K562 (cell line): ENCODE results near the gene LRRC15. TPM values are rescaled to one million over a fixed set of nuclear protein-coding genes. Genes with fewer than 3 reads are reported as not detected.

Experiments
- CCAR2 ChIP-seq: fragments of 200-400 bp; formaldehyde crosslinking; IDR thresholded peaks from 2 replicates; pipeline ENCODE4 v1.6.1; 2017; ENCODE audit warnings: mild to moderate bottlenecking, low read depth, low read length
- COPS2 ChIP-seq: fragments of 450-650 bp; conservative IDR thresholded peaks from 2 replicates; pipeline ENCODE4 v1.6.1; 2016; ENCODE audit warnings: mild to moderate bottlenecking, moderate library complexity
- ELF2 ChIP-seq: fragments of 250-450 bp; sonication (Bioruptor Pico); IDR thresholded peaks from 2 replicates; pipeline ENCODE4 v1.5.0; 2021; ENCODE audit warnings: mild to moderate bottlenecking
- FOXJ3 ChIP-seq: sonication (generic); formaldehyde crosslinking; IDR thresholded peaks from 2 replicates; pipeline ENCODE4 v1.4.0; 2020; ENCODE audit warnings: mild to moderate bottlenecking, missing genetic modification reagents
- GATAD2A ChIP-seq: fragments of 450-650 bp; IDR thresholded peaks from 2 replicates; pipeline ENCODE4 v1.6.1; 2017
- HLTF ChIP-seq: fragments of 450-650 bp; IDR thresholded peaks from 2 replicates; pipeline ENCODE4 v1.6.1; 2016
- HNRNPK ChIP-seq: fragments of 200-400 bp; formaldehyde crosslinking; IDR thresholded peaks from one replicate; pipeline ENCODE4 v1.6.1; 2018; ENCODE audit warnings: mild to moderate bottlenecking, low read depth, low read length; ENCODE audit not compliant: poor library complexity, severe bottlenecking
- JUN ChIP-seq, 2 experiments: sonication (generic) in 1 of 2; formaldehyde crosslinking in 1 of 2; IDR thresholded peaks; 2 replicates each; pipeline versions ENCODE4 v1.6.1 to v1.8.0; 2012 to 2022; ENCODE audit warnings: borderline replicate concordance in 2 of 2, mild to moderate bottlenecking in 2 of 2, improper control_type of control experiment in 1 of 2, low read depth in 1 of 2, low read length in 1 of 2, missing genetic modification reagents in 1 of 2
- KAT2B ChIP-seq: IDR thresholded peaks from one replicate; pipeline ENCODE4 v1.6.1; 2012; ENCODE audit warnings: low read depth, mild to moderate bottlenecking, control low read depth, inconsistent platforms, low read length, moderate library complexity
- KAT7 ChIP-seq: sonication (generic); formaldehyde crosslinking; IDR thresholded peaks from 2 replicates; pipeline ENCODE4 v1.8.0; 2022; ENCODE audit warnings: missing genetic modification reagents, mild to moderate bottlenecking, borderline replicate concordance
- NCOR1 ChIP-seq: fragments of 450-650 bp; IDR thresholded peaks from 2 replicates; pipeline ENCODE4 v1.6.1; 2016; ENCODE audit warnings: mild to moderate bottlenecking, moderate library complexity
- NR3C1 ChIP-seq: sonication (generic); formaldehyde crosslinking; IDR thresholded peaks from 2 replicates; pipeline ENCODE4 v1.8.1; 2022; ENCODE audit warnings: missing genetic modification reagents
- POLR2AphosphoS5 ChIP-seq: IDR thresholded peaks from 2 replicates; pipeline ENCODE4 v1.6.1; 2011; ENCODE audit warnings: mild to moderate bottlenecking, low read depth, low read length, moderate library complexity; ENCODE audit not compliant: control insufficient read depth, insufficient read depth
- RNF2 ChIP-seq: sonication (generic); IDR thresholded peaks from 2 replicates; pipeline ENCODE4 v1.6.1; 2016
- SAFB2 ChIP-seq: fragments of 200-400 bp; formaldehyde crosslinking; IDR thresholded peaks from 2 replicates; pipeline ENCODE4 v1.6.1; 2018; ENCODE audit warnings: borderline replicate concordance, low read length, low read depth, moderate library complexity; ENCODE audit not compliant: severe bottlenecking
- SNRNP70 ChIP-seq: fragments of 200-400 bp; formaldehyde crosslinking; optimal IDR thresholded peaks from 2 replicates; pipeline ENCODE3; 2017; ENCODE audit warnings: low read depth, low read length
- STAT5A ChIP-seq: IDR thresholded peaks from 2 replicates; pipeline ENCODE4 v1.6.1; 2012; ENCODE audit warnings: low read length, inconsistent platforms, borderline replicate concordance
- TEAD1 ChIP-seq, 2 experiments: fragments of 450-650 bp in 1 of 2; sonication (generic) in 1 of 2; formaldehyde crosslinking; IDR thresholded peaks; 2 replicates each; pipeline versions ENCODE4 v1.4.0 to v1.8.0; 2020 to 2022; ENCODE audit warnings: mild to moderate bottlenecking in 2 of 2, missing genetic modification reagents in 1 of 2
- TOE1 ChIP-seq, 2 experiments: fragments of 450-650 bp in 1 of 2; sonication (generic) in 1 of 2; formaldehyde crosslinking in 1 of 2; IDR thresholded peaks; 2 replicates each; pipeline versions ENCODE4 v1.7.1 to v1.8.0; 2016 to 2022; ENCODE audit warnings: borderline replicate concordance in 2 of 2, mild to moderate bottlenecking in 2 of 2, antibody characterized with exemption in 1 of 2, inconsistent platforms in 1 of 2, low read depth in 1 of 2, missing genetic modification reagents in 1 of 2, moderate library complexity in 1 of 2
- ZKSCAN8 ChIP-seq: fragments of 200-800 bp; sonication (Bioruptor generic); IDR thresholded peaks from 2 replicates; pipeline ENCODE4 v1.6.1; 2016; ENCODE audit warnings: missing genetic modification characterization, missing compliant biosample characterization
- ZNF212 ChIP-seq: fragments of 450-650 bp; formaldehyde crosslinking; IDR thresholded peaks from 2 replicates; pipeline ENCODE4 v1.4.0; 2020; ENCODE audit warnings: mild to moderate bottlenecking
- ZNF23 ChIP-seq: fragments of 250-450 bp; sonication (Bioruptor Pico); IDR thresholded peaks from 2 replicates; pipeline ENCODE4 v1.4.0; 2020; ENCODE audit warnings: mild to moderate bottlenecking
- ZNF41 ChIP-seq: fragments of 250-450 bp; sonication (Bioruptor Pico); conservative IDR thresholded peaks from 2 replicates; pipeline ENCODE4 v1.4.0; 2020; ENCODE audit warnings: mild to moderate bottlenecking
- polyA plus RNA-seq, 8 experiments: library from polyadenylated mRNA; depleted of rRNA in 4 of 8; stranded (reverse) in 5 of 8; unstranded in 3 of 8; fragments of >200 nt; fragmentation: Nextera tagmentation in 2 of 8; fragmentation: Illumina TruSeq in 1 of 8; extraction: Ambion mirVana in 2 of 8; extraction: Trizol in 1 of 8; gene quantifications; 2 replicates each; pipeline versions ENCODE4 v1.2.1 to v1.2.3, GENCODE V29; 2011 to 2014; ENCODE audit warnings: inconsistent platforms in 1 of 8, missing spikeins in 1 of 8
- total RNA-seq, 7 experiments: library from RNA; depleted of rRNA in 6 of 7; stranded (reverse); fragments of >200 nt in 6 of 7; fragmentation: Illumina TruSeq in 2 of 7; extraction: Trizol in 2 of 7; gene quantifications; 2 replicates each; pipeline versions ENCODE4 v1.2.1 to v1.2.3, GENCODE V29; 2011 to 2021; ENCODE audit warnings: low replicate concordance in 1 of 7
- TF ChIP-seq, protein P1 (sequence below): sonication (generic); formaldehyde crosslinking; IDR thresholded peaks from 2 replicates; pipeline ENCODE4 v1.8.1; 2023; ENCODE audit warnings: mild to moderate bottlenecking, missing genetic modification reagents
- TF ChIP-seq, protein P2 (sequence below): fragments of 250-450 bp; sonication (Bioruptor Pico); IDR thresholded peaks from 2 replicates; pipeline ENCODE4 v1.5.0; 2021

Gene LRRC15
- total and polyA plus RNA-seq, 9 of the 15 experiments (the other 6 are each of a cell fraction or from before 2014, with no cell fraction given), result not detected

DNA sequence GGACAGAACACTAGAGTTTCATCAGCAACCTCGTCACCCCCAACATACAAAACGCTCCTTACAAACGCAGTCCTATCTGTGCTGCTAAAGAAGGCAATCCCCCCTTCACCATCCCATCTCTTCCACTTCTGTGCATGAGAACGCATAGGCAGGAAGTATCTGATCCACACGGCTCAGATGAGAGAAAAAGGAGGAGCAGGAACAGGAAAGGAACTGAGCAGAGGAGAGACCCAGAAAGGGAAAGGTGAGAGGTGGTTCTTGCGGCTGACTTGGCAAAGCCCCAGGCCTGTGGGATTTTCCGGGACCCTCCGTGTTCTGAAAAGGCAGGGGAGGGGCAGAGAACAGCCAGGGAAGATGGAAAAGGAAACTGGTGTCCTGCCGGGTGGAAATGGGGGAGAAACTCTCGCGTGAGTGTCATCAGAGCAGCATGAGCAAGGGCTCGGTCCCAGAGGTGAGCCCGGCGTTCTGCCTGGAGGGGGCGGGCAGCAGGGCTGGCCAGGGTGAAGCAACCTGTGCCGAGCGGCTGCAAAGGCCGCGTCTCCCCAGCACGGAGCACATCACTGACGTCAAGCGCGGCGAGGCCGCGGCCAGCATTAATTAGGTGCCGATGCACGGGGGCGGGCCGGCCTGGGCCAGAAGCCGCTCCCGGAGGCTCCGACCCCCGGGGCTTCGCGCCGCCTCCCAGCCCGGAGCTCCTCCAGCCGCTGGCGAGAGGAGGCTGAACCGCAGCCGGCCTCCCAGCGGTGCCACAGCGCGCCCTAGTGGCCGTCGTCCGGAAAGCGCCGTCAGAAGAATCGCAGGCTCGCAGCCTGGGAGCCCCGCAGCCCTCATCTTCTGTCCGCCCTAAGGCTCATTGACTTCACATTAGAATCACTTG lies 54.2 kb downstream of the LRRC15 start (continued):
- TF ChIP-seq TOE1 (IDR thresholded peaks at IDR 0.05; ENCODE audit: borderline replicate concordance), result no peak; the same call in 1 of the 2 replicates
- no peak for TF ChIP-seq TOE1 (CRISPR knock-in tag; IDR thresholded peaks at IDR 0.05; ENCODE audit: borderline replicate concordance, low read depth)
- TF ChIP-seq ZNF23 (CRISPR knock-in tag), result no peak
- no peak for TF ChIP-seq FOXJ3 (CRISPR knock-in tag)
- no peak for TF ChIP-seq POLR2AphosphoS5
- TF ChIP-seq ZKSCAN8, result no peak
- no peak for TF ChIP-seq NCOR1
- no peak for TF ChIP-seq HNRNPK
- no peak for TF ChIP-seq ELF2 (CRISPR knock-in tag)
- no peak for TF ChIP-seq JUN (IDR thresholded peaks at IDR 0.05; ENCODE audit: borderline replicate concordance, low read depth, low read length)
- no peak for TF ChIP-seq JUN (CRISPR knock-in tag; IDR thresholded peaks at IDR 0.05; ENCODE audit: borderline replicate concordance)
- TF ChIP-seq SAFB2, result no peak
- TF ChIP-seq, protein P1, sequence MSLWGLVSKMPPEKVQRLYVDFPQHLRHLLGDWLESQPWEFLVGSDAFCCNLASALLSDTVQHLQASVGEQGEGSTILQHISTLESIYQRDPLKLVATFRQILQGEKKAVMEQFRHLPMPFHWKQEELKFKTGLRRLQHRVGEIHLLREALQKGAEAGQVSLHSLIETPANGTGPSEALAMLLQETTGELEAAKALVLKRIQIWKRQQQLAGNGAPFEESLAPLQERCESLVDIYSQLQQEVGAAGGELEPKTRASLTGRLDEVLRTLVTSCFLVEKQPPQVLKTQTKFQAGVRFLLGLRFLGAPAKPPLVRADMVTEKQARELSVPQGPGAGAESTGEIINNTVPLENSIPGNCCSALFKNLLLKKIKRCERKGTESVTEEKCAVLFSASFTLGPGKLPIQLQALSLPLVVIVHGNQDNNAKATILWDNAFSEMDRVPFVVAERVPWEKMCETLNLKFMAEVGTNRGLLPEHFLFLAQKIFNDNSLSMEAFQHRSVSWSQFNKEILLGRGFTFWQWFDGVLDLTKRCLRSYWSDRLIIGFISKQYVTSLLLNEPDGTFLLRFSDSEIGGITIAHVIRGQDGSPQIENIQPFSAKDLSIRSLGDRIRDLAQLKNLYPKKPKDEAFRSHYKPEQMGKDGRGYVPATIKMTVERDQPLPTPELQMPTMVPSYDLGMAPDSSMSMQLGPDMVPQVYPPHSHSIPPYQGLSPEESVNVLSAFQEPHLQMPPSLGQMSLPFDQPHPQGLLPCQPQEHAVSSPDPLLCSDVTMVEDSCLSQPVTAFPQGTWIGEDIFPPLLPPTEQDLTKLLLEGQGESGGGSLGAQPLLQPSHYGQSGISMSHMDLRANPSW (CRISPR knock-in tag), result 0 out of 2 replicates have a peak, but pooled peaks have one; percentile 51
- TF ChIP-seq GATAD2A, result 0 out of 2 replicates have a peak, but pooled peaks have one; percentile 73
- TF ChIP-seq ZNF212 (CRISPR knock-in tag), result no peak
- 0 out of 4 replicates have a peak, but pooled peaks of 1 of the 2 experiments have one; percentile 26 for TF ChIP-seq TEAD1 (CRISPR knock-in tag; IDR thresholded peaks at IDR 0.05)
- no peak for TF ChIP-seq STAT5A
- no peak for TF ChIP-seq ZNF41
- no peak for TF ChIP-seq NR3C1
- TF ChIP-seq SNRNP70, result no peak
- no peak for TF ChIP-seq KAT2B
- TF ChIP-seq, protein P2, sequence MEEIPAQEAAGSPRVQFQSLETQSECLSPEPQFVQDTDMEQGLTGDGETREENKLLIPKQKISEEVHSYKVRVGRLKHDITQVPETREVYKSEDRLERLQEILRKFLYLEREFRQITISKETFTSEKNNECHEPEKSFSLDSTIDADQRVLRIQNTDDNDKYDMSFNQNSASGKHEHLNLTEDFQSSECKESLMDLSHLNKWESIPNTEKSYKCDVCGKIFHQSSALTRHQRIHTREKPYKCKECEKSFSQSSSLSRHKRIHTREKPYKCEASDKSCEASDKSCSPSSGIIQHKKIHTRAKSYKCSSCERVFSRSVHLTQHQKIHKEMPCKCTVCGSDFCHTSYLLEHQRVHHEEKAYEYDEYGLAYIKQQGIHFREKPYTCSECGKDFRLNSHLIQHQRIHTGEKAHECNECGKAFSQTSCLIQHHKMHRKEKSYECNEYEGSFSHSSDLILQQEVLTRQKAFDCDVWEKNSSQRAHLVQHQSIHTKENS, result no peak
- no peak for TF ChIP-seq COPS2
- no peak for TF ChIP-seq KAT7 (CRISPR knock-in tag)
- TF ChIP-seq HLTF, result no peak
- no peak for TF ChIP-seq CCAR2
- TF ChIP-seq RNF2, result 0 out of 2 replicates have a peak, but pooled peaks have one; percentile 21
